PC-3 (cell line): ENCODE measurements around the gene MACROH2A2.

ENCODE experiments used
- EZH2 ChIP-seq: fragments of 300-600 bp; sonication (generic); IDR thresholded peaks from one replicate; pipeline ENCODE4 v1.6.1; 2017; ENCODE audit warnings: antibody characterized with exemption, mild to moderate bottlenecking, low read length; ENCODE audit not compliant: unreplicated experiment
- TF ChIP-seq, protein P1 (sequence below): fragments of 300-600 bp; sonication (generic); conservative IDR thresholded peaks from 2 replicates; pipeline ENCODE4 v1.5.1; 2017; ENCODE audit warnings: antibody characterized with exemption, low read depth, mild to moderate bottlenecking, low read length

DNA sequence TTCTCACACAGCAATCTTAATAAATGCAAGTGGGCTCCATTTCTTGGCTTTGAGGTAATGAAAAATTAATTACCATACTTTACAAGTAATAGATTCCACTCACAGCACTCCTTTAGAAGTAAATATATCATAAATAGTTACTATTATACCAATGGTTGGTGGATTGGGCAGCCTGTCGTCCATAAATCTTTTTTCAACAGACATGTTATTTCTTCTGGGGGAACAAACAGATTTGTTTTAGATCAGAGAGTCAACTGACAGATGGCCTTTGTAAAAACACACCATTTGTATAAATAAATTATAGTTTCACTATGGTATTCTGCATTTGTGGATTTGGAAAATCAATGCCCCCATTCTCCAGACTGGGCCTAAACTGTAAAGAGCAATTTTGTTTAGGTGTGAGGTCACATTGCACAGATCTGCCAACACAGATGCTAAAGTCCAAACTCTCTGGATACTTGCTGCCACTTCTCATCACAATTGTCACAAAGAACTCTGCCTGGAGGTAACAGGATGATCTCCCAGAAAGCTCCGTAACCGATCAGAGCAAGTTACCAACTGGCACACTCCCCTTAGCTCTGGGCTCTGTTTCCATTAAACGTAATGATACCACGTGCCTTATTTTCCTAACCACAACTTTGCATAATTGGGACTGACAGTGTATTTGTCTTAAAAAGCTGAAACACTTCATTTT lies 4.5 kb upstream of the MACROH2A2 start:
- TF ChIP-seq, protein P1, sequence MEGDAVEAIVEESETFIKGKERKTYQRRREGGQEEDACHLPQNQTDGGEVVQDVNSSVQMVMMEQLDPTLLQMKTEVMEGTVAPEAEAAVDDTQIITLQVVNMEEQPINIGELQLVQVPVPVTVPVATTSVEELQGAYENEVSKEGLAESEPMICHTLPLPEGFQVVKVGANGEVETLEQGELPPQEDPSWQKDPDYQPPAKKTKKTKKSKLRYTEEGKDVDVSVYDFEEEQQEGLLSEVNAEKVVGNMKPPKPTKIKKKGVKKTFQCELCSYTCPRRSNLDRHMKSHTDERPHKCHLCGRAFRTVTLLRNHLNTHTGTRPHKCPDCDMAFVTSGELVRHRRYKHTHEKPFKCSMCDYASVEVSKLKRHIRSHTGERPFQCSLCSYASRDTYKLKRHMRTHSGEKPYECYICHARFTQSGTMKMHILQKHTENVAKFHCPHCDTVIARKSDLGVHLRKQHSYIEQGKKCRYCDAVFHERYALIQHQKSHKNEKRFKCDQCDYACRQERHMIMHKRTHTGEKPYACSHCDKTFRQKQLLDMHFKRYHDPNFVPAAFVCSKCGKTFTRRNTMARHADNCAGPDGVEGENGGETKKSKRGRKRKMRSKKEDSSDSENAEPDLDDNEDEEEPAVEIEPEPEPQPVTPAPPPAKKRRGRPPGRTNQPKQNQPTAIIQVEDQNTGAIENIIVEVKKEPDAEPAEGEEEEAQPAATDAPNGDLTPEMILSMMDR: no peak
- no peak for TF ChIP-seq EZH2
